GM21528 (cell line): ENCODE results near the gene SYT5.
"Not testable (repeated sequence)": the region's sequence is repeated elsewhere in the genome, so short reads cannot be mapped to it uniquely, and the experiment has no call there.

ENCODE experiments used
- ATAC-seq: cut with Tn5 transposase; IDR thresholded peaks from one replicate; pipeline ENCODE4 v1.9.1; 2021; ENCODE audit warnings: mild to moderate bottlenecking, moderate library complexity; ENCODE audit not compliant: unreplicated experiment, low FRiP score

SYT5 gene

GRCh38 chr19:55179606-55180484 is at the start of gene SYT5:
TSS of gene SYT5 (minus strand) at chr19:55180289. CDS start at chr19:55179041, 1,248 bp downstream.
- ATAC-seq, result peak; percentile 19

DNA sequence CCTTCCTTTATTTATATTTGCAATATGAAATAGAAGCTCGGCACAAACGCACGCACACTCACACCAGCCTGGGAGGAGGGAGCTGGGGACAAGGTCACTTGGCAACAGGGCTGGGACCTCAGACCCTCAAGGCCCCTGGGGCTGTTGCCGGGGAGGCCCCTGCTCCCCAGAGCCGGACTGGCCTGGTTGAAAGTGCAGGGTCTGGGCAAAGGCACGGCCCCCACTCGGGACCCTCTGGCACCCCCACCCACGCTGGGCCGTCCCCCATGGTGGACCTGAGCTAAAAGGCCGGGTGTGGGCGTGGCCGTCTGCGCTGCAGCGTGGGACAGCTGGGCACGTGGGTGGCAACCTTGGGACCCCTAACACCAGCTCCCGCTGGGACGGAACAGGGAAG is 49.7 kb upstream of the SYT5 start:
- no peak for ATAC-seq

DNA sequence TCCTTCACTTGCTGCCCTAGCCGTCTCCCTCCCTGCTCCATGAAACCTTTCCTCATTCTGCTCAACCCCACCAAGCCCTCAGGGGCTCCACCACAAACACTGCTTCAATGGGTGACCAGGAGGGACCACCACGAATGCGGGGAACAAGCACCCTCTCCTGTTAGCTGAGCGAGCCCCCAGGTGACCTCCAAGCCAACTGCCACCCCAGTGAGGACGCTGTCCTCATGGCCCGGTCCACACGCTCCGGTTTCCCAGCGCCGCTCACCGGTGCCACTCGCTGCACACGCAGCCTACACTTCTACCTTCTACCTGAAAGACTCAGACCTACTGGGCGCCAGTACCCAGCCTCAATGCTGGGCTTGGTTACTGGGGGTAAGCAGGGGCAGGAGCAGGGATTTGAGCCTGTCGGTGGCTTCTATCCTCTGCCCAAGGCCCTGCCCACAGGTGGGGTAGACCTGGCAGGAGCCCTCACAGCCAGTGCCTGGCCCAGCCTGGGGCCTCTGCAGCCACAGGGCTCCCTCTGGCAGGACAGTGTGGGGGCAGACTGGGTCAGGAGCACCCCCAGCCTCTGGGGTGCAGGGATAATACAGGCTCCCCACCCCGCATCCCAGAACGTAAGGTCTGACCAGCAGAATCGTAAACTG is 49.2 kb upstream of the SYT5 start:
- no peak for ATAC-seq

DNA sequence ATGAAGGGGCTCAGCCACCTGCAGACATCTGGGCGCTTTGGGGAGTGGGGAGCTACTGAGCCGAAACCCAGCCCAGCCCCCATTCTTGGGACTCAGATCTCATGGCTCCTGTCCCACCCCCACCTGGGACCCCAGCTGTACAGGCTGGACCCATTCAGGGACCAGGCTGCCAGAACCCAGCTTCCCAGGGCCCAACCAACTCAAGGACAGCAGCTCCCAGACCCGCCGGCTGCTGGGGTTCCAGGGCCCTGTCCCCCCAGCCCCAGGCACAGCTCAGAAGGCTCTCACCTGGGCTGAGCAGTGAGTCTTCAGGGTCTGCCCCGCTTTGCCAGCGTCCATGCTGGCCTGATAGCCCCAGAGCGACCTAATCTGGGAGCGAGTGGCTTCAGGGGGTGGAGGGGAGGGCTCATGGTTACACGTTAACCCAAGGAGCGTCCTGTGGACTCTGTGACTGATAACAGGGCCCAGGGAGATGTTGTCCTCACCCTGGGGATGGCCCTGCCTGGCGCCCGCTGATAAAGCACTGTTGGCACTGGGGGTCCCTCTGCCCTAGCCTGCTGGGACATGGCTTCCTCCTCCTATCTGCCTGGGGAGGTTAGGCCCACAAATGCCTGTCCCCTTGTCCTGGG is 48.4 kb upstream of the SYT5 start, which contains the start of gene TMEM86B:
TMEM86B (minus strand) TSS at position 361 of the 629 bp plus-strand sequence; CDS start at position 339, 22 bp downstream.
- no peak for ATAC-seq

GRCh38 chr19:55228015-55228391 is 47.9 kb upstream of the SYT5 start:
- ATAC-seq, result no peak

DNA sequence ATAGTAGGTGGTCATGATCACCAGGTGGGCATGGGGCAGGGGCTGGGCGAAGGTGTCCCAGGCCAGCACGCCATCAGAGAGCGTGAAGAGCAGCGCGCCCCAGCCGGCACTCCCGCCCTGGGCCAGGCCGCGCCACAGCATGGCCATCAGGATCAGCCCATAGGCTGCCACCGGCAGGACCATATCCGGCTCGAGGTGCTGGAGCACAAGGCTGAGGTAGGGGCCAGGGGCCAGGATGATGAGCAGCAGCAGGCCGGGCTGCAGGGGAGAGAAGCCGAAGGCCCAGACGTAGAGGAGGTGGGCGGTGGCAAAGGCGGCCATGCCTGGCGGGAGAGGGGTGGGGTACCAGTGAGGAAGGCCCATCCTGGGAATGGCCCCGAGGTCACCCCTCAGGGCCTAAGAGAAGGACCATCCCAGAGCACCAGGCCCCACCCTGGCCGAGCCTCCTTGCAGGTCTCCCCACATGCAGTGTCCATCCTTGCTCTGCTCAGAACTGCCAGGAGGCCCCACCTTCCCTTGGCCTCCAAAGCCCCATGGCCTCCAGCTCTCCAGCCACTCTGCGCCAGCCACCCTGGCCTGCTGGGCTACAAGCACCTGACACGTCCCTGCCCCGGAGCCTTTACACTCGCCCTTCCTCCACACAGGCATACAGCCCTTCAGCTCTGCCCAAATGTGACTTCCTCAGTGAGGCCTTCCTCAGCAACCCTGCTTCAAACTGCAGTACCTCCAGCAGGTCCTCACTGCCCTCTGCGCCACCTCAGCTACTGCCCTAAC is 47.3 kb upstream of the SYT5 start:
- no peak for ATAC-seq

DNA sequence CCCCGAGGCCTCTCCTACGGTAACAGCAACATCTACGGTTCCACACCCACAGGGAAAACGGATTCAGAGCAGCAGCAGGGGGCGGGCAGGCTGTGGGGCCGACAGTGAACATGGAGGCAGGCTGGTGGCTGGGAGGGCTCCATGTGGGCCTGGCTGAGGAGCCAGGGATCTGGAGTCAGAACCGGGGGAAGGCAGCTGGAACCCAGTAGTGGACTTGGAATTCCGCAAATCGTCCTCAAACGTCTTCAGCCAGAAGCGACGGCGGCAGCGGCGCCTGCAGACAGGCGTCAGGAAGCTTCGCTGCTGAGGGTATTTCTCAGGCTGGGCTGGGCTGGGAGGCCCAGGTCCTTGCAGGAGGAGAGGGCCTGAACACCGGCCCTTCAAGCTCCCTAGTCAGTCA is 46.7 kb upstream of the SYT5 start:
- ATAC-seq, result no peak

GRCh38 chr19:55226273-55226672 is 46.2 kb upstream of the SYT5 start:
- ATAC-seq, result no peak

DNA sequence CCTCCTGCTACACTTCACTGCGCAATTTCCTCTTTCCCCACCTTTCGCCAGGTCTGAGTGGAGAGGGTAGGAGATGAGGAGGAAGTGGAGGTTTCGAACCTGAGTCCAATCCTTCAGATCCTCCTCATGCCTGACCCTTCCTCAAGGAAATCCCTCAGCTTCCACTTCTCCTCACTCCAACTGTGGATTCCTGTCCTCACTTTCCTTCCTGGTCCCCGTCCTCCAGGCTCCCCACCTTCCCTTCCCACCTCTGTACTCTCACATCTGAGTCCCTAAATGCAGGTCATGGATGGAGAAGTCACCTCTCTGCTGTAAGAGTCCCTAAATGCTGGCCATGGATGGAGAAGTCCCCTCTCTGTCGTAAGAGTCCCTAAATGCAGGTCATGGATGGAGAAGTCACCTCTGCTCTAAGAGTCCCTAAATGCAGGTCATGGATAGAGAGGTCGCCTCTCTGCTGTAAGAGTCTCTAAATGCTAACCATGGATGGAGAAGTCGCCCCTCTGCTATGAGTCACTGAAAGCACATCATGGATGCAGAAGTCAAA is 45.4 kb upstream of the SYT5 start:
- ATAC-seq, result no peak

- ATAC-seq, result not testable (repeated sequence)
Observed at GRCh38 chr19:55224679-55225414, 44.8 kb upstream of the SYT5 start.

GRCh38 chr19:55224038-55224665 is 44.1 kb upstream of the SYT5 start:
- ATAC-seq, result no peak

DNA sequence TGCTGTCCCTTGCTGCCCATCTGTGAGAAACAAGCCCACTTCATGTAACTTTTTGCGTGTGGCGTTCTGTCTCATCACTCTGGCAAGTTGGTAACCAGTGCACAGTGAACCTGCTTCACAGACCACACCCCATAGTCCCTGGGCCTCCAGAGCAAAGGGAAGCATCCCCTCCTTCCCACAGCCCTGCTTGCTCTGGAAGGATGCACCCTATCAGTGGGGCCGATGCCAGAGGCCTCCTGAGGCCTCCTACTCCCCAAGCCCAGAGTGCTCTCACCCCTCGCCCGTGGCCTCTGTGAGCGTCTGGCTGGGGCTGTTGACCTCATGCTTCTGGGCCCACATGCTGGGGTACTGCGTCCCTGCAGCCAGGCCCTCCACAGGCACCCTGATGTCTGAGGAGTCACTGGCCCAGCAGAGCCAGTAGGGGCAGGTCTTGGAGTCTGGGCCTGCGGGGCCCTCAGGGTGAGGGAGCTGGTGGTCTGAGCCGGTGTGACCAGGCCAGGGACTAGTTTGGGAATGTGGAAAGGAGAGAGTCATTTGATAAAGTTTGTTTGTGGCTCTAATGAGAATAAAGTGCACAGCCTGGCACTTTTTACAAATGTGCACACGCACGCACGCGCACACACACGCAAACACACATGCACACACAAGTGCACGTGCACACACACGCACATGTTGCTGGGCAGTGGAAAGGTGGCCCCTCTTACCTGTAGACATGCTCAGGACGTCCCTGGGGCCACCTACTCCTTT is 43.4 kb upstream of the SYT5 start:
- ATAC-seq, result no peak

GRCh38 chr19:55220525-55220924 is 40.4 kb upstream of the SYT5 start:
- ATAC-seq, result no peak

GRCh38 chr19:55216461-55217198 is 36.5 kb upstream of the SYT5 start:
- ATAC-seq, result no peak

- no peak for ATAC-seq
Observed at GRCh38 chr19:55213547-55213946, 33.5 kb upstream of the SYT5 start.

GRCh38 chr19:55212447-55212846 is 32.4 kb upstream of the SYT5 start:
- no peak for ATAC-seq

DNA sequence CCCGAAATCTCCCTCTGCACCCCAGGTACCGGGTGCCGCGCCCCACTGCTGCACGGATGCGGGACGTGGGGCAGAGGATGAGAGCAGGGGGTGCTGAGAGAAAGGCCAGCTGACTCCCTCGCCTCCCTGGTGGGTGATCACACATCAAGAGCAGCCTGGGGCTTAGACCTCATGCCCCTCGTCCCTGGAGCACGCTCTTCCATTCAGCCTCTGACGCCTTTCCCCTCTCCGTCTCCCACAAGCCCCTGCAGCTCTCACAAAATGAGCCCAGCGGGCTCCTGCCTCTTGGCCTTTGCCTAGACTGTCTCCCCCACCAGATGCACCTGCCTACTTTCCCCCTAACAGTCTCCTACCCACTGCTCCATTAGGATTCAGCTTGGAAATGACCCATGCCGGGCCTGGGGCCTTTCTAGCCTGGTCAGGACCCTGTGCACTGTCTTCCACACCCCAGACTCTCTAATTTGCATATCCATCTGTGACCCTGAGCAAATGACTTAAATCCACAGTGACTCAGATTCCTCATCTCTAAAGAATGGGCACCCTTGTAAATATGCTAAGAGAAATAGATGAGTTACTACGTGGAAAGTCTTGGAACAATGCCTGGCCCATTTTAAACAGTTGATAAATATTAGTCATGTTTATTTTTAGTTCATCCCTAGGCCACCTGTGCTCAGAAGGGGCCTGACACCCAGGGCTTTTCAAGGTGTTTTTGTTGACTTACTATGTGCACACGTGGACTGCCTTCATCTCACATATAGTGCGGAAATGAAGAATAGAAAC is 29.8 kb upstream of the SYT5 start:
- no peak for ATAC-seq
